Left lung (tissue), 10 donors: ENCODE results near the gene NES. TPM values are rescaled to one million over a fixed set of nuclear protein-coding genes. Genes with fewer than 3 reads are reported as not detected.

Experiments used
- ATAC-seq: fragments of 200-7000 bp; cut with Tn5 transposase; one replicate; pipeline ENCODE4 v1.9.1; 2020; ENCODE audit warnings: moderate library complexity
- DNase-seq, 4 donors: peaks; one replicate each; pipeline ENCODE4 v3.0.0-alpha.2; 2013 to 2020
- H3K27ac ChIP-seq, 2 donors: fragments of 200-600 bp; sonication (generic) in 1 of 2; one replicate each; pipeline versions ENCODE4 v1.5.0 to v1.8.0; 2020 to 2021
- H3K27me3 ChIP-seq, 2 donors: fragments of 200-600 bp; sonication (generic) in 1 of 2; one replicate each; pipeline versions ENCODE4 v1.5.0 to v1.8.0; 2020 to 2021
- H3K36me3 ChIP-seq, 2 donors: fragments of 200-600 bp; sonication (generic) in 1 of 2; one replicate each; pipeline versions ENCODE4 v1.5.0 to v1.8.0; 2020 to 2021
- H3K4me1 ChIP-seq, 2 donors: fragments of 200-600 bp; one replicate each; pipeline ENCODE4 v1.8.0; 2021
- H3K4me3 ChIP-seq, 2 donors: fragments of 200-600 bp; sonication (generic) in 1 of 2; one replicate each; pipeline versions ENCODE4 v1.5.0 to v1.8.0; 2020 to 2021; ENCODE audit warnings: mild to moderate bottlenecking in 1 of 2
- H3K9me3 ChIP-seq, 2 donors: fragments of 200-600 bp; sonication (generic) in 1 of 2; one replicate each; pipeline versions ENCODE4 v1.5.0 to v1.8.0; 2020 to 2021
- CTCF ChIP-seq, 2 donors: fragments of 200-600 bp; sonication (generic) in 1 of 2; IDR thresholded peaks; one replicate each; pipeline versions ENCODE4 v1.5.0 to v1.8.0; 2021; ENCODE audit warnings: antibody characterized with exemption in 2 of 2
- intact Hi-C, 2 donors: fragments of 100-400 bp; cut with DNase I; formaldehyde crosslinking; loops; one replicate each; pipeline versions ENCODE4 v1.11.2 to v1.14.2; 2022
- polyA plus RNA-seq, 6 donors: library from polyadenylated mRNA; unstranded; fragments of 120-200 nt; gene quantifications; one replicate each; pipeline ENCODE4 v1.2.1, GENCODE V29; 2013; ENCODE audit not compliant: insufficient read length in 6 of 6
- total RNA-seq, 2 donors: library from RNA; stranded (reverse); fragmentation: NEBNext Ultra II Directional; extraction: Animal tissue kit (Norgen Biotek cat#: 25700); gene quantifications; one replicate each; pipeline ENCODE4 v1.2.1, GENCODE V29; 2021
- donor health status: DM: no; HTN: yes; CAD: no.
- donor health status: DM: no; HTN: no; CAD: no.

NES gene
- total and polyA plus RNA-seq, 8 donors: 54.9 to 84.0 (median 64.4) TPM

- DNase-seq: no peak
- intact Hi-C loops: no loop called here
- peaks cover 0 to 8% of the 10 kb centered on the region in 2 donors for H3K36me3 ChIP-seq
- no peaks in the 10 kb centered on the region for H3K9me3 ChIP-seq
- H3K27me3 ChIP-seq: peaks cover 0 to 21% of the 10 kb centered on the region in 2 donors
- no peak for ATAC-seq
- no peak overlapping the region for H3K27ac ChIP-seq
- no peak for TF ChIP-seq CTCF (IDR thresholded peaks at IDR 0.05)
- H3K4me3 ChIP-seq: no peak overlapping the region
- H3K4me1 ChIP-seq: peaks cover 5 to 9% of the 10 kb centered on the region in 2 donors
Measured at GRCh38 chr1:156711011-156711817, 34.0 kb upstream of the NES start.

GRCh38 chr1:156709757-156710489, 32.7 kb upstream of the NES start:
- no peaks in the 10 kb centered on the region for H3K9me3 ChIP-seq
- no peaks in the 10 kb centered on the region for H3K36me3 ChIP-seq
- H3K4me3 ChIP-seq: no peak overlapping the region
- peaks cover 17 to 22% of the 10 kb centered on the region in 2 donors for H3K4me1 ChIP-seq
- TF ChIP-seq CTCF (IDR thresholded peaks at IDR 0.05): no peak
- ATAC-seq (peak; percentile 48), DNase-seq (peak in 1 of 4 donors; percentile 53)
- intact Hi-C loops: no loop called here
- H3K27ac ChIP-seq: no peak overlapping the region
- H3K27me3 ChIP-seq: peaks cover 4 to 34% of the 10 kb centered on the region in 2 donors

GRCh38 chr1:156709031-156709430, 31.8 kb upstream of the NES start:
- no peaks in the 10 kb centered on the region for H3K9me3 ChIP-seq
- TF ChIP-seq CTCF (IDR thresholded peaks at IDR 0.05): no peak
- DNase-seq: no peak
- intact Hi-C loops: no loop called here
- no peak overlapping the region for H3K27ac ChIP-seq
- H3K4me1 ChIP-seq: peaks cover 19 to 28% of the 10 kb centered on the region in 2 donors
- no peak overlapping the region for H3K4me3 ChIP-seq
- peaks cover 13 to 43% of the 10 kb centered on the region in 2 donors for H3K27me3 ChIP-seq
- no peaks in the 10 kb centered on the region for H3K36me3 ChIP-seq
- no peak for ATAC-seq

GRCh38 chr1:156708218-156708661, 31.0 kb upstream of the NES start:
- H3K4me3 ChIP-seq: no peak overlapping the region
- no peak for TF ChIP-seq CTCF (IDR thresholded peaks at IDR 0.05)
- DNase-seq (no peak), ATAC-seq (no peak)
- peaks cover 19 to 28% of the 10 kb centered on the region in 2 donors for H3K4me1 ChIP-seq
- intact Hi-C loops: no loop called here
- H3K36me3 ChIP-seq: no peaks in the 10 kb centered on the region
- H3K9me3 ChIP-seq: no peaks in the 10 kb centered on the region
- H3K27ac ChIP-seq: peak overlapping the region in 1 of 2 donors; percentile 26
- H3K27me3 ChIP-seq: peaks cover 21 to 51% of the 10 kb centered on the region in 2 donors
